Stimulated activated CD4-positive, alpha-beta T cell treated with anti-CD3 and anti-CD28 coated beads, Interleukin-12 subunit alpha, Interleukin-12 subunit beta, amount 100 ng/mL, for 4 hours (primary cell): Measurements from ENCODE around the gene PRKCI.
A peak's percentile ranks its signal among the peaks of the same experiment; 100 is the strongest.
"Not testable (repeated sequence)": the region's sequence is repeated elsewhere in the genome, so short reads cannot be mapped to it uniquely, and the experiment has no call there.

Source experiments
- DNase-seq: peaks from one replicate; pipeline ENCODE4 v3.0.0-alpha.2; 2020

Gene PRKCI

DNA sequence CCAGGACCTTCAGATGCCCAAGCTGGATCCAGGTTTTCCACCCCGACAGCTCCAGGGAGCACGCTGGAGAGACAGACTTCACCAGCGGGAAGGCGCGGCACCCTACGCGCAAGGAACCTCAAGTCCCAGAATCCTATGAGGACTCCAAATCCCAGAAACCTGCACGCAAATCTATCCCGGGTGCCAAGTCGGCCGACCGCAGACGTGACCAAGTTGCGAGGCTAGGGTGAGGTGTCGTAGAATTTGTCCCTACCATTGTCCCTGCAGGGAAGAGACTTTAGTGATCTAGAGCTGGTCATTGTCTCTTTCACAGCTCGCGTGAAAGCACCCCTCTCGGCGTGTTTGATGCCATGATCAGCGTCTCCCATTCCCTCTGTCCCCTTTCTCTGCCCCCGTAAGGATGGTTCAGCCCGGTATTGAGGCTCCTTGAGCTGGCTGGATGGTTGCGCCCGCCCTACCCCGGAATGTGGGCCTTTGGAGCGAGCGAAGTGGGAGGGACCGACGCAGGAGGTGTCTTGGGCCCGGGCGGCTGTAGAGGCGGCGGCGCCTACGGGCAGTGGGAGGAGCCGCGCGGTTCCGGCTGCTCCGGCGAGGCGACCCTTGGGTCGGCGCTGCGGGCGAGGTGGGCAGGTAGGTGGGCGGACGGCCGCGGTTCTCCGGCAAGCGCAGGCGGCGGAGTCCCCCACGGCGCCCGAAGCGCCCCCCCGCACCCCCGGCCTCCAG is at the start of gene PRKCI:
Gene PRKCI, plus strand, starts transcription at position 501 of the 723 bp plus-strand sequence. CDS start 246 bp downstream, outside the sequence.
- DNase-seq = peak; percentile 81

DNA sequence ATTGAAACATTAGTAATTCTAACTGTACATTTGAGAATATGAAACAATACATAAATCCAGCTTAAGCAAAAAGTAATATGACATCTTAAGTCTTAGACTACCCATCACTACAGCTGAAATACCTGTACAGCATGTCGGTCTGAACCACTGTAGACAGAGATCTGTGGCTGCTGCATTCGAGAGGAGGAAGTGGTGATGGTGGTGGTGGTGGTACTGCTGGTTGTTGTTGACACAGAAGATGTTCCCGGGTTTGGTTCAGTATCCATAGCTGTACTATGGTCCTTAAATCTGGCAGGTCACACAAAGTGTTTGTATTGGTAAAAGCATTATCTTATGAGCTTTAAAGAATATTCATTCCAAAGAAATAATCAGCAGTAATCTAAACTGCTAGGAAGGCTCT is 43.6 kb upstream of the PRKCI start:
- peak; percentile 20 for DNase-seq

- no peak for DNase-seq
Measured at GRCh38 chr3:170179432-170179831, 42.8 kb upstream of the PRKCI start.

- no peak for DNase-seq
Measured at GRCh38 chr3:170180079-170180907, 41.9 kb upstream of the PRKCI start.

DNA sequence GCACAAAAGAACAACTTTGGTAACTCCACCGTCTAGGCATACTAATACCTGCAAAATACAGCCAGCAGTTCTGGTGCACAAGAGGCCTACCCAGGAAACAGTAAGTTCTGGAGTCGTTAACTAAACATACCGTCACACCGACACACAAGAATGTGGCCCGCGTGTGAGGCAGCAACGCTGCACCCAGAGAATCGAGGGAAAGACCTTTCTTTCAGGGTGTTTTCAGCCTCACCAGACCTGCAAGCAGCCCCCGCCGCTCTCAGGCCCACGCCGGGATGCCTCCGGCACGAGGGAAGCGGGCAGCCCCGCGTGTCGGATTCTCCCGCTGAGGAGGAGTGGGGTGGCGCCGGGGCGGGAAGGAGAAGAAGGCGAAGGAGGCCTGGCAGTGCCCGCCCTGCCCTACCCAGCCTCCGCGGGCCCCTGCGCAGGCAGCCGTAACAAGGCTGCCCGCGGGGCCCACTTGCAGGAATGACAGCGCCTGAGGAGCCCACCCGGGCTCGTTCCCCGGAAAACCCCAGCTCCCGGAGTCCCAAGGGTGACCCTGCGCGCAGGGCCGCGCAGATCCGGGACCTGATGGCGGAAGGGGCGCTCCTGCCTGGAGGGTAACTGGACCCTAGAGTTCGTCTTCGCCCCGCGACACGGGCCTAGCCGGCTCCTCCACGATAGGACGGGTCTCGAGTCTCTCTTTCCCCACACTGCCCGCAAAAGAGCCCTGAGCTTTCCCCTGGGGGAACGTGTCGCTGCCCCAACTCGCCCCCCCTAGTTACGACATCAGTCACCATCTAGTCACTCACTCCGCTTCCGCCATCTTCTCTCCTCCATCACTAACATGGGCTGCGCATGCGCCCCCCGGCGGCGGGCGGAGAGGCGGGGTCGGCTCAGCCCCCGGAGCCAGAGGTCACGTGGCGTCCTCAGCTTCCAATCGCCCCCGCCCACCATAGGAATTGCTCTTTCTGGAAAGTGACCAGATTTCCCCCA is 41.0 kb upstream of the PRKCI start, which contains the start of gene PHC3:
Gene PHC3, minus strand, starts transcription at position 826 of the 978 bp plus-strand sequence. Its CDS starts 18 bp downstream, at position 808.
- DNase-seq = peak; percentile 89

DNA sequence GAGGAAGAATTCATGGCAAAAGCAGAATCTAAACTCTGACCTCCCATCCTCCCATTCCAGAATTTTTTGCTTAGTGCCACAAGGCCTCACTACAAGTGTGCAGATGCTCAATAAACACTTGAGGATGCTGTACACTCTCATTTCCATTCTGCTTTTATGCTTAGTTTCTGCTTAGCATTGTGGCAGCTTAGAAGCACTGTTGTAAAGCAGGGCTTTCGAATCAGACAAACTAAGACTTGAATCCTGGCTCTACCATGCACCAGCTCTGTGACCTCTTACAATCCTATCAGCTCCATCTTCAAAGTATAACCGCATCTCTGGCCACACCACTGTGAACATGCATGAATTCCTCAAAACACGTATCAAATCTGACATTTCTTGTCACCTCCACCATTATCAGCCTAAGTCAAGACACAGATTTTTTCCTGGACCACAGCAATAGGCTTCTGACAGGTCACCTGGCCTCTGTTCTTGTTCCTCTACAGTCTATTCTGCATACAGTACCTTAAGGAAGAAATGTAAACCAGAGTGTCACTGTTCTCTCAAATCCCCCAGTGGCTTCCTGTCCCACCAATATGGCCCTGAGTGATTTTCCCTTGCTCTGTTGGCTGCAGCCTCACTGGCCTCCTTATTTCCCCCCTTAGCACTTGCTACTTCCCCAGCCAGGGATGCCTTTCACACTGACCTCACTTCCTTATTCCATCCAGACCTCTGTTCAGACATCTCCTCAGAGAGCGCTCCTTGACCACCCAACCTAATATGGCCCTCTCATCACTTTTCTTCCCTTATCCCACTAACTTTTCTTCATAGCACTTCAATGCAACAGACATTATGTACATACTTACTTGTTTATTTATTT is 32.6 kb upstream of the PRKCI start:
- DNase-seq = no peak

- not testable (repeated sequence) for DNase-seq
Measured at GRCh38 chr3:170195759-170196158, 26.5 kb upstream of the PRKCI start.

GRCh38 chr3:170196833-170197232 is 25.4 kb upstream of the PRKCI start:
- DNase-seq = no peak

GRCh38 chr3:170200987-170201386 is 21.2 kb upstream of the PRKCI start:
- no peak for DNase-seq

DNA sequence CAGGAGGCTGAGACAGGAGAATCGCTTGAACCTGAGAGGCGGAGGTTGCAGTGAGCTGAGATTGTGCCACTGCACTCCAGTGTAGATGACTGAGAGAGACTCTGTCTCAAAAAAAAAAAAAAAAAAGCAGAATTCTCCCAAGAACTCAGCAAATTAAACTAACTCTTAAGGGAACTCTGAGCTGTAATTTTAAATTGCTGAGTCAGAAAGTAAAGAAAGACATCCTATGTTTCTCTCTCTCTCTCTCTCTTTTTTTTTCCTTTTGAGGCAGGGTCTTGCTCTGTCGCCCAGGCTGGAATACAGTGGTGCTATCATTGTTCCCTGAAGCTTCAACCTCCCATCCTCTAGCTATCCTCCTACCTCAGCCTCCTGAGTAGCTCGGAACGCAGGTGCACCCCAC is 20.7 kb upstream of the PRKCI start:
- DNase-seq = no peak

GRCh38 chr3:170203457-170203856 is 18.8 kb upstream of the PRKCI start:
- DNase-seq = no peak

DNA sequence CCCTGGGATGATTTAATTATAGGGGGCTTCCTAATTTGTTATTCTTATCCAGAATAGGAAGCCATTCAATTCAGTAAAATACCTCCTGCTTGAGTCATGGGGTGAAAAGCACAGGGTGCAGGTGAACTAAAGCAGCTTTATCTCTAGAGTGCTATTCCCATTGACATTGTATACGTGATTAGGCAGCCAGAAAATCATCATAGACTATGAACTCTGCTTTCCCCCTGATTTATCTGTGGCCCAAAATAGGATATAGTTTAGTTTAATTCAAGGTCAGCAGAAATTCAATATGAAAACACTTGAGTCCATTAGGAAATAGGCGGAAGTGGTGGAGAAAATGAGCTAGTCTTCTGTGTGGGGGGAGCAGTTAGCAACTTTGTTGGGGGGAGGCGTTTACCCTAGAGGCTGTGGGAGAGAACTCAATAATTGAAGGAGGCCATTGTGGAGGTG is 18.2 kb upstream of the PRKCI start:
- DNase-seq = no peak

- DNase-seq = no peak
Measured at GRCh38 chr3:170204509-170204908, 17.7 kb upstream of the PRKCI start.

DNA sequence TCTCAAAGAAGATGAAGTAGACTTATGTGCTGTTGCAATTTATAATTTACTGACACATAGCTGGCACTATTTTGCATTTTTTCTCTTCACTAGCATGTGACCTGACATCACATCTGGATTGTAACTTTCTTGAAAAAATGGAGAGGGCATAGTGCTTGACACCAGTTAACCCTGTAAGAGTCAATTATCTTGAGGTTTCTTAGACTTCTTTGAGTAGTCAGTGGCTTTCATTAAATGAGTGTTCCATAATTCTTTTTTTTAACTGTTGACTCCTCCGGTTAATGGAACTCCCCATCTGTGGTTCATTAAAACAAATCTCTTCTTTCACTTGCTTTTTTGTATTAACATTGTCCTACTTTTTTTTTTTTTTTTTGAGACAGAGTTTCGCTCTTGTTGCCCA is 16.9 kb upstream of the PRKCI start:
- no peak for DNase-seq

GRCh38 chr3:170206164-170206762 is 16.0 kb upstream of the PRKCI start:
- not testable (repeated sequence) for DNase-seq

DNA sequence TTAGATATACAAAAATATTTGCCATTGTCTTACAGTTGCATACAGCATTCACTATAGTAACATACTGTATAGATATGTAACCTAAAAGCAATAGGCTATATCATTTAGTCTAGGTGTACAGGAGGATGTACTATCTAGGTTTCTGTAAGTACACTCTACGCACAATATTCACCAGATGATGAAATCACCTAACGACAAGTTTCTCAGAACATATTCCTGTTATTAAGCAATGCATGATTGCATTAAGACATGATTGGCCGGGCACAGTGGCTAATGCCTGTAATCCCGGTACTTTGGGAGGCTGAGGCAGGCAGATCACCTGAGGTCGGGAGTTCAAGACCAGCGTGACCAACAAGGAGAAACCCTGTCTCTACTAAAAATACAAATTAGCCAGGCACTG is 14.5 kb upstream of the PRKCI start:
- DNase-seq = no peak

DNA sequence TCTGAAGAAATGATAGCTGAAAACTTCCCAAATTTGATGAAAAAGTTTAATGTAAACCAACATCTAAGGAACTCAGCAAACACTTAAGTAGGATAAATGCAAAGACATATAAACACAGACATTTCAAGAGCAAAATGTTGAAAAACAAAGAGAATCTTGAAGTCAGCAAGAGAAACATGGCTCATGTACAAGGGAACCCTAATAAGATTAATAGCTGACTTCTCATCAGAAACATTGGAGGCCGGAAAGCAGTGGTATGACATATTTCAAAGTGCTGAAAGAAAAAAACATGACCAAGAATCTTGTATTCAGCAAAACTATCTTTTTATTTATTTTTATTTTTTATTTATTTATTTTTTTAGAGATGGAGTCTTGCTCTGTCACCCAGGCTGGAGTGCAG is 10.6 kb upstream of the PRKCI start:
- DNase-seq = no peak

DNA sequence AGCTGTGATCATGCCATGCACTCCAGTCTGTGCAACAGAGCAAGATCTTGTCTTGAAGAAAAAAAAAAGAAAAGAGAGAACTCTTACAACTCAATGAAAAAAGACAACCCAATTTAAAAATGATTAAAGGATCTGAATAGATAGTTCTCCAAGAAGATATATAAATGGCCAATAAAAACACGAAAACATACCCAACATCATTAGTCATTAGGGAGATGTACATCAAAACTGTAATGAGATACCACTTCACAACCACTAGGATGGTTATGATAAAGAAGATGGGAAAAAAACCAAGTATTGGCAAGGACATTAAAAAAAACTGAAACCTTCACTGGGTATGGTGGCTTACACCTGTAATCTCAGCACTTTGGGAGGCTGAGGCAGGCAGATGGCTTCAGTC is 2.4 kb upstream of the PRKCI start:
- DNase-seq = no peak

- DNase-seq = no peak
Measured at GRCh38 chr3:170220871-170221270, 1.4 kb upstream of the PRKCI start.

DNA sequence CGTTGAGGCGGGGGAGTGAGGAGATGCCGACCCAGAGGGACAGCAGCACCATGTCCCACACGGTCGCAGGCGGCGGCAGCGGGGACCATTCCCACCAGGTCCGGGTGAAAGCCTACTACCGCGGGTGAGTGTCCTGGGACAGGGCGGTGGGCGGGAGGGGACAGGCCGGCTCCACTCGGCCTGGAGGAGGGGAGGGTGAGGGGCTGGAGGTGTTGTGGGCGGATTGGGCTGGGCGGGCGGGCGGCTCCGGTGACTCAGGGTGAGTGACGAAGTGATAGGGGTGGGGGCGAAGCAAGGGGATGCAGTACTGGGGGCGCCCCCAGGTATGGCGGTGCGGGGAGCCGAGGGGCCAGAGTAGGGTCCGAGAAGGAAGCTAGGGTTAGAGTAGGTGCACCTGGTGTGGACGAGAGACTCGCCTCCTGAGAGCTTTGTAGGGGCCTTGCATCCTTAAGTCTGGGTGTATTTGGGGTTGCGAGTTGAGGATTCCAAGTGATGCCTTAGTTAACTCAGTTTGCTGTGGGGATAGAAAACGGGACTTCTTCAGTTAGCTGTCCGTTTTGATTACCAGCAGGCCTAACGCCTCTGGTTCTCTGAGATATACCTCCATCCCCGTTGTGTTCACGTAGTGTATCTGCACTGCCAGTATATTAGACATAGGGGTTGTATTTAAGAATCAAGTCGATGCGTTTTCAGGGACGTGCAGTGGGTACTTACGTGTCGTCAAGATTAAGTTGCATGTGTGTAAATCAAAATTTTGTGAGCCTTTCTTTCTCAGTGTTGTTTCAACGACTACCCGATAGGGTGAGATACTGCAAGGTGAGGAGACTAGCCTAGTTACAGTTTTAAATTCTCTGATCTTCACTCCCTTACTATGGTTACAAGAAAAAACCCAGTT is 670 bp downstream of the PRKCI start:
- peak; percentile 32 for DNase-seq
